GM19351 (cell line): Measurements from ENCODE around the gene BCOR.

ENCODE experiments used
- ATAC-seq: cut with Tn5 transposase; IDR thresholded peaks from one replicate; pipeline ENCODE4 v1.9.1; 2021; ENCODE audit warnings: mild to moderate bottlenecking, moderate library complexity; ENCODE audit not compliant: unreplicated experiment

BCOR gene

GRCh38 chrX:40086569-40087335 lies 11.0 kb downstream of the BCOR start:
- ATAC-seq, result no peak

- ATAC-seq, result no peak
Measured at GRCh38 chrX:40085714-40086113, 12.0 kb downstream of the BCOR start.

GRCh38 chrX:40085102-40085551 lies 12.6 kb downstream of the BCOR start:
- ATAC-seq, result no peak

GRCh38 chrX:40084471-40085101 lies 13.2 kb downstream of the BCOR start:
- ATAC-seq, result no peak

- no peak for ATAC-seq
Measured at GRCh38 chrX:40083979-40084359, 13.8 kb downstream of the BCOR start.

- no peak for ATAC-seq
Measured at GRCh38 chrX:40083120-40083978, 14.4 kb downstream of the BCOR start.

- ATAC-seq, result no peak
Measured at GRCh38 chrX:40082447-40083119, 15.2 kb downstream of the BCOR start.

GRCh38 chrX:40081679-40082068 lies 16.1 kb downstream of the BCOR start:
- no peak for ATAC-seq

- ATAC-seq, result no peak
Measured at GRCh38 chrX:40080894-40081678, 16.7 kb downstream of the BCOR start.

GRCh38 chrX:40079572-40079971 lies 18.2 kb downstream of the BCOR start:
- no peak for ATAC-seq

- no peak for ATAC-seq
Measured at GRCh38 chrX:40078489-40079227, 19.1 kb downstream of the BCOR start.

- no peak for ATAC-seq
Measured at GRCh38 chrX:40077906-40078305, 19.9 kb downstream of the BCOR start.

GRCh38 chrX:40076750-40077575 lies 20.8 kb downstream of the BCOR start:
- no peak for ATAC-seq

GRCh38 chrX:40074959-40075332 lies 22.8 kb downstream of the BCOR start:
- ATAC-seq, result no peak

GRCh38 chrX:40074080-40074958 lies 23.4 kb downstream of the BCOR start:
- no peak for ATAC-seq

GRCh38 chrX:40073439-40074054 lies 24.2 kb downstream of the BCOR start:
- ATAC-seq, result no peak

- ATAC-seq, result no peak
Measured at GRCh38 chrX:40072246-40072645, 25.5 kb downstream of the BCOR start.
